HG02763 (cell line): Measurements from ENCODE around the gene YEATS2.
"Not testable (repeated sequence)": the region's sequence is repeated elsewhere in the genome, so short reads cannot be mapped to it uniquely, and the experiment has no call there.

ENCODE experiments used
- ATAC-seq: cut with Tn5 transposase; IDR thresholded peaks from one replicate; pipeline ENCODE4 v1.9.1; 2021; ENCODE audit warnings: mild to moderate bottlenecking, moderate library complexity; ENCODE audit not compliant: unreplicated experiment

YEATS2 gene

GRCh38 chr3:183774631-183775030 is 77.0 kb downstream of the YEATS2 start:
- ATAC-seq, result no peak

DNA sequence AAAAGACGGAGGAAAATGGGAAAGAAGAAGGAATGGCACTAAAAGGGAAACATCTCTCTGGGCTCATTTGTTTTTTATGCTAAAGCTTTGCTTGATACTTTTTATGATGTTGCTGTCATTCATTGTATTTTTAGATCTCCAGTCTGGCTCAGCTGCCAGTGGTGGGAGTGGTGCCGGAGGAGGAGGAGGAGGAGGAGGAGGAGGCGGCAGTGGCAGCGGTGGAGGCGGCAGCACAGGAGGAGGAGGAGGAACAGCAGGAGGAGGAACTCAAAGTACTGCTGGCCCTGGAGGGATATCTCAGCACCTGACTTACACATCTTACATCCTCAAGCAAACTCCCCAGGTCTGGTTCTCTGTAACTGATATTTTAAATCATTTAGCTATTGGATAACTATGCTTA is 78.2 kb downstream of the YEATS2 start:
- ATAC-seq, result no peak

- not testable (repeated sequence) for ATAC-seq
Measured at GRCh38 chr3:183776451-183776850, 78.9 kb downstream of the YEATS2 start.

- no peak for ATAC-seq
Measured at GRCh38 chr3:183777016-183777618, 79.5 kb downstream of the YEATS2 start.

DNA sequence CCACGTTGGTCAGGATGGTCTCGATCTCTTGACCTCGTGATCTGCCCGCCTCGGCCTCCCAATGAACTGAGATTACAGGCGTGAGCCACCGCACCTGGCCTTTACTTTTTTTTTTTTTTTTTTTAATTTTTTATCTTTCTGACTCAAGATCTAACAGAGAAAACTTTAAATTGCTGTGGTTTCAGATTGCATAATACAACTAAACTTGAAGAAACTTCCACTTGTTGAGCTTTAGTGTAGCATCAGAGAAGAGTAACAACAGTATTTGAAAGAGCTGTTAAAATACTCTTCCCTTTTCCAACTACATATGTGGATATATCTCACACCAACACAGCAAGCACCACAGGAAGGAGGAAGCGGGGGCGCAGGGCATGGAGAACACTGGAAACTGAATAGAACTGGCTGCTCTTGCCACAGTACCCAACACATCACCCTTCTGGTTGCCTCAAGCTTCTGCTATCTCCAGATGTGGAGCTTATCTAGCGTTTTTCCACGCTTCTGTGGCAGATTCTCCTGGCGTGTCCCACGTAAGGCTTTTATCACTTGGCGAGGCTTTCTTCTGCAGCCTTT is 82.4 kb downstream of the YEATS2 start:
- no peak for ATAC-seq

DNA sequence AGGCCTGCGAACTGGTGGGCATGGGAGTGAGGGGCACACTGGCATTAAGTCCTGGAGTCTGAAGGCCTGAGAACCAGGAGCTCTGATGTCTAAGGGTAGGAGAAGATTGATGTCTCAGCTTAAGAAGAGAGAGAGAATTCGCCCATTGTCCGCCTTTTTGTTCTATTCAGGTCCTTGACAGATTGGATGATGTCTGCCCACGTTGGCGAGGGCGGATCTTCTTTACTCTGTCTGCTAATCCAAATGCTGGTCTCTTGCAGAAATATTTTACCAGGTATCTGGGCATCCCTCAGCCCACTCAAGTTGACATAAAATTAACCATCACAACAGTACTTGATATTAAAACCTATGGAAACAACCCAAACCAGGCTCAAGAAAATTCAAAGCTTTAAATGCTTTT is 83.6 kb downstream of the YEATS2 start:
- ATAC-seq, result no peak

- ATAC-seq, result no peak
Measured at GRCh38 chr3:183782576-183783276, 85.1 kb downstream of the YEATS2 start.

- not testable (repeated sequence) for ATAC-seq
Measured at GRCh38 chr3:183784503-183784902, 86.9 kb downstream of the YEATS2 start.

DNA sequence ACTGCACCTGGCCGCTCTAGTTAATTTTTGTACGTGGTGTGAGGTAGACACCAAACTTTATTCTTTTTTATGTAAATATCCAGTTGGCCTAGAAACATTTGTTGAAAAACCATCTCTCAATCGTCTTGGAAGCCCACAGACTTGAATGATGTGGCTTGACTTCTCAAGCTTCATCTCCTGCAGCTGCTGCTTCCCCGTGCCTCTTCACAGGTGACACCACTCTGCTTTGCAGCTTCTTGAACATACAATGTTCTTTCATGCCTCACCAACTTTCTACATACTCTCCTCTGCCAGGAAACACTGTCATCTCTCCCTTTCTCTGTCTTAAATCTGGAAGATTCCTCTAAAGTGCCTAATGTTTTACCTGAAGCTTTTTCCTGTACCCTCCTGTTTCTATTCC is 92.2 kb downstream of the YEATS2 start:
- ATAC-seq, result no peak

- no peak for ATAC-seq
Measured at GRCh38 chr3:183790700-183791099, 93.1 kb downstream of the YEATS2 start.

GRCh38 chr3:183792976-183793375 is 95.4 kb downstream of the YEATS2 start:
- ATAC-seq, result no peak

- no peak for ATAC-seq
Measured at GRCh38 chr3:183794452-183794851, 96.9 kb downstream of the YEATS2 start.

- ATAC-seq, result no peak
Measured at GRCh38 chr3:183796372-183796771, 98.8 kb downstream of the YEATS2 start.

- no peak for ATAC-seq
Measured at GRCh38 chr3:183797996-183798395, 100.4 kb downstream of the YEATS2 start.

GRCh38 chr3:183799461-183799860 is 101.9 kb downstream of the YEATS2 start:
- no peak for ATAC-seq

GRCh38 chr3:183800243-183800863 is 102.8 kb downstream of the YEATS2 start:
- no peak for ATAC-seq

- no peak for ATAC-seq
Measured at GRCh38 chr3:183801601-183802000, 104.0 kb downstream of the YEATS2 start.

DNA sequence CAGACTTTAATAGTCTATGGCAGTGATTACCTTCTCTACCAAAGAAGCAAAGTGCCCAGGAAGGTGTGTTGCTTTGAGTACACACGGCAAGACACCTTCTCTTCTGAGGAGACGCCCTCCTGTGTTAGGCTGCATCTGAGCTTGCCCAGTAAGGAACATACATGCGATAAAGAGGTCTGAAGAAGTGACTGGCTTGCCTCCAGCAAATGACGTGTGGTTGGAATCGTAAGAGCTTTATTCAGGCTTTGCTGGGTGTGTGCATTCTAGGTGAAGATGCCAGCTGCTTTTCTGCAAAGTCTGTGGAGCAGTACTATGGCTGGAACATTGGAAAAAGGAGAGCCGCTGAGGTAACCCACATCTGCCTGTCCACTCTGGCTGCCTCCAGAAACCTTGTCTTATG is 105.4 kb downstream of the YEATS2 start:
- no peak for ATAC-seq

DNA sequence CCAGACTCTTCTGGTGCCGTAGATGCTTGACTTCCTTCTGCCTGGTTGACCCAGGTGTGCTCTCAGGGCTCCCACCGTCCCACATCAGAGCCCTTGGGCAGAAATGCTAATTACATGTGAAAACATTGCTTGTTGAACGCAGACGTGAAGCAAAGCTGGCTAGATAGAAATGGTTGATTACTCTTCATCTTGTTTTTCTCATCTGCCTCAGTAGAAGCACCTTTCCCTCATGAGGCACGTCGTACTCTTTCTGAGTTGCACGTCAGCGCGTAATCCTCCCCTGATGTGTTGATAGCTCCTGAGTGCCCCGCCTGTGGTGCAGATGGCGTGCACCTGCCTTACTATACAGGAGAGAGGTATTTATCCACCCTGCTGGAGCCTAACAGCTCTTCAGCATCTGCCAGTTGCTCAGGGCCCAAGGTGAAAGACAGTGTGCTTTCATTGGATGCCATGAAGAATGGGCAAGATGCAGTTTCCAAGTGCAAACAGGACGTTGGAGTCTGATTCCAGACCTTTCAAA is 109.7 kb downstream of the YEATS2 start:
- ATAC-seq, result no peak

- ATAC-seq, result no peak
Measured at GRCh38 chr3:183807881-183808280, 110.3 kb downstream of the YEATS2 start.

- ATAC-seq, result no peak
Measured at GRCh38 chr3:183808355-183808754, 110.8 kb downstream of the YEATS2 start.

DNA sequence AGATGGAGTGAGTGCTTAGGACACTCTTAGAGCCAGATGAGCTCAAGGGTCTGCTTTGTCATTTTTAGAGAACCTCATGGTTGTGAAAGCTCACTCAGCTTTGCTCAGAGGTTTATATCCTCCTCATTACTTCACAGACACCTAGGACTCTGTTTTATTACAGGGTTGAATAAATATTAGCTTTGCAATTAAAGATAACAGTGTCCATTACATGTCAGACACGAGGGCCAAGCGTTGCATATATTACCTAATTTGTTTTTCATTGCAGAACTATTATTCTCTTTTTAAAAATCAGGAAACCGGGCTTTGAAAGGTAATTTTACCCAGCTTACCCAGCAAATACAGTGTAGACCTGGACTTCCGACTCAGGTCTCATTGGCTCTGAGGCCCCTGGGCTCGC is 111.7 kb downstream of the YEATS2 start:
- ATAC-seq, result no peak
